Left cardiac atrium (tissue), 4 donors: Measurements from ENCODE around the gene PTRHD1. TPM values are rescaled to one million over a fixed set of nuclear protein-coding genes. Genes with fewer than 3 reads are reported as not detected.
"Not testable (repeated sequence)": the region's sequence is repeated elsewhere in the genome, so short reads cannot be mapped to it uniquely, and the experiment has no call there.

Experiments used
- ATAC-seq, 2 donors: fragments of 200-7000 bp; cut with Tn5 transposase; one replicate each; pipeline ENCODE4 v1.9.1; 2020; ENCODE audit warnings: mild to moderate bottlenecking in 2 of 2, moderate library complexity in 2 of 2
- DNase-seq: peaks from one replicate; pipeline ENCODE4 v3.0.0-alpha.2; 2020
- intact Hi-C, 2 donors: fragments of 100-400 bp; cut with DNase I; formaldehyde crosslinking; loops; one replicate each; pipeline versions ENCODE4 v1.14.1 to v1.15.1; 2022 to 2023
- total RNA-seq, 2 donors: library from RNA; stranded (reverse); fragmentation: NEBNext Ultra II Directional; extraction: Animal tissue kit (Norgen Biotek cat#: 25700); gene quantifications; one replicate each; pipeline ENCODE4 v1.2.1, GENCODE V29; 2021
- donor health status: DM: no; HTN: yes; CAD: no.
- donor health status: DM: no; HTN: yes; CAD: no; lungs with severe emphysema.
- donor health status: DM: yes; HTN: yes; CAD: no.
- donor health status: Dilated cardiomyopathy.

The PTRHD1 gene
- total RNA-seq, 2 donors from 2014 or later: 19.8 to 24.3 TPM

DNA sequence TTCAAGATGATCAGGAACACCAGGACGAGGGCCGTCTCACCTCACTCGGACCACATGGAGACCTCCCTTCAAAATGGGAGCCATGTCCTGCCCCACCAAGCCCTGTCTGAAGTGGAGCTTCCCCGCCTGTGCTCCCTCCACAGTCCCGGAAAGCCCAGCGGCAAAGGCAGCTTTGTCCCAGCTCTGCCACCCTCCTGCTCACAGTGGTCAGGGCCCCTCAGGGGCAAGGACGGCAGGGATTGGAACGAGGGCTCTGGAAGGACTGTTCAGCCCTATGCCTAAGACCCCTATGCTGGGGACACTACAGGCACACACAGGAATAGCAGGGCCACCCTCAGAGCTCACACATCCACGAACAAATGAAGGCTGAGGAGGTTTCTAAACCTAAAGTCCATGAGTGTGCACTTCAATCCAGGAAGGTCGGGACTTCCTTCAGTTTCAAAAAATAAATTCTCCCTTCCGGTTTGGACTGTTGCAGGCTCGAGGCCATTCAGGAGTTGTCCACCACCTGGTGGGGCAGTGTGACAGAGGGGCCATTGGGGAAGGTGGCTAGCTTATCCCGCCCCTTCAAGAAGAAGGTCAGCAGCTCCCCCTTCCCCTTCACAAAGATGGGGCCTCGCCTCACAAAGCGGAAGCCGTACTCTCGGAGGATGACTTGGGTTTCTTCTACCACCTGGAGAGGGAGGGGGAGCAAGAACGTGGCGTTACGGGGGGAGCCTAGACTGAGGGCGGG is 26.4 kb upstream of the PTRHD1 start:
- DNase-seq: no peak
- intact Hi-C loops: no loop called here

DNA sequence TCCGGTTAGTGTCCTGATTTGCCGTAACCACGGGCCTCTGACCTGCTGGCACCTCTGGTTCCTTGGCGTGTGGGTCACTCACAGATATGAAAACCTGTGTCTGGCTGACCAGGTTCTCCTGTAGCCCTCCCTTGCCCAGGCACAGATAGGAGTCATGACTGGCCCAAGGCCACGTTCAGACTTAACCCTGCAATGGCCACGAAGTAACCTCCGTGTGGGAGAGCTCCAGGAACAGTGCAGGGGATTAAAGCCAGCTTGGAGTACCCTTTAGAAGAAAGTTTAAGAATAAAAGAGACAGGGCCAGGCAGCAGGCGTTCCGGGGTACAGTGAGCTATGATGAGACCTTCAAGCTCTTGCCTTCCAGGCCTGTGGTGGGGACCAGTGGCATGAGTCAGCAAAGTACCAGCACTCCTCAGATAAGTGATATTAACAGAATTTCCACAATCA is 25.6 kb upstream of the PTRHD1 start:
- intact Hi-C loops: no loop called here
- ATAC-seq (peak in 1 of 2 donors; percentile 28), DNase-seq (no peak)

More for the DNA sequence above, 26.4 kb upstream of the PTRHD1 start:
- ATAC-seq: no peak

DNA sequence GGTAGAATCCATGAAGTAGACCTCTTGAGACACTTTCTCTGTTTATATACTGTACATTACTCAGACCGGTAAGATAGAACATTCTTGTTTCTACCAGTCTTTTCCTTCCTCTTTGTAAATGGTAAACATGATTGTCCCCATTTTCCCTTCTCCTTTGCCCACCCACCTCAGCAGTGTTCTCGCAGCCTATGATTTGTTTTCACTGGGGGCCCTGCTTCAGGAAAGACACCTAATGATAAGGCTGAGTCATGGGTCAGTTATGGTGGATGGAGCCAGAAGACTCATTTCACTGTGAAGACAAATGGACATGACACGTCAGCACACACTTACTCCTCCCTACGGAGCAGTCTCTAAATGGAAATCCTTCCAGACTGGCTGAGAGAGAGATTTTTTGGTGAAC is 23.7 kb upstream of the PTRHD1 start:
- DNase-seq (no peak), ATAC-seq (peak in 1 of 2 donors; percentile 81)
- intact Hi-C loops: no loop called here

DNA sequence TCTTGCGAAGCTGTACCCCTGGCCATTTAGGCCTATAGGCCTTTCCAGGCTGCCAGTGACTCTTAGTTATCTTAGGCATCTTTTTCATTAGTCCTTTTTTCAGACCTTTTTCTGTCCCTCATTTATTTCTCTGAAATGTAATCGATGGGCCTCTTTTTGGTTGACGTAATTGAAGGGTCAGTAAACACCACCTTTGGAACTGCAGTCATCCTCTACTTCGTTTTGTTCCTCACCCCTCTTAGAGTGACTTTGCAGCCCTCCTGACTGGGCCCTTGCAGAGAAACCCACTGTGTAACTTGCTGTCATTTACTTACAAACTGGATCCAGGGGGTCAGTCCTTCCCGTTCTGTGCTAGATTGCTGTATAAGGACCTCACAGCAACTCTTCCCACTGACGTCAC is 23.2 kb upstream of the PTRHD1 start:
- ATAC-seq (no peak), DNase-seq (no peak)
- intact Hi-C loops: no loop called here

DNA sequence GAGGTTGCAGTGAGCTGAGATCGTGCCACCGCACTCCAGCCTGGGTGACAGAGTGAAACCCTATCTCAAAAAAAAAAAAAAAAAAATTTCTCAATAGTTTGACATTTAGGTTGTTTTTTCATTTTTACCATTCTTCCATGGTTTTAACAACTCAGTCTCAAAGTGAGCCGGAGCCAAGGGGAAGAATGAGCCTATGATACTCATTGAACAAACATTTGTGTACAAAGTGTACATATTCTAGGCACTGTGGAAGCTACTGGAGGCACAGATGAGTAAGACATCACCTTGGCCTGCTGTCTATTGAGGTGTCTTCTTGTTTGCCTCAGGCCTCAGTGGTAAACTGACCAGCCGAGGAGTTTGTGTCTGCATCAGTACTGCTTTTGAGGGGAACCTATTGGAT is 22.0 kb upstream of the PTRHD1 start:
- no peak for ATAC-seq
- intact Hi-C loops: no loop called here
- DNase-seq: no peak

DNA sequence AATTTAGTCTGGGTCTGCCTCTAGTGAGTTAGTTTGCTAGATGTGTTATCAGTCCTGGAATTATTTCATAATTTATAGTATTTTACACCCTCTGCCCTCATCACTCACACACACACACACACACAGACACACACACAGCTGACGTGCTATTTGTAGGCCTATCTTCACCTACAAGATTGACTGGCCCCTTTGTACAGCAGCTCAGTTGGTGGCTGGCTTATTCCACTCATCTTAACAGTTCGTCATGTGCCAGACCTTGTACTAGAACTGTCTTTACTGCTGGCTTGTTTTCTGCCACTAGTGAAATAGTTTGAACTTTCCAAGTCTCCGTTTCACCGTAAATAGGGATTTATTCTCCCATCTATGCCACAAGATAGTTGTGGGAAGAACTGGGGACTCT is 21.3 kb upstream of the PTRHD1 start:
- intact Hi-C loops: no loop called here
- ATAC-seq: no peak
- DNase-seq: no peak

DNA sequence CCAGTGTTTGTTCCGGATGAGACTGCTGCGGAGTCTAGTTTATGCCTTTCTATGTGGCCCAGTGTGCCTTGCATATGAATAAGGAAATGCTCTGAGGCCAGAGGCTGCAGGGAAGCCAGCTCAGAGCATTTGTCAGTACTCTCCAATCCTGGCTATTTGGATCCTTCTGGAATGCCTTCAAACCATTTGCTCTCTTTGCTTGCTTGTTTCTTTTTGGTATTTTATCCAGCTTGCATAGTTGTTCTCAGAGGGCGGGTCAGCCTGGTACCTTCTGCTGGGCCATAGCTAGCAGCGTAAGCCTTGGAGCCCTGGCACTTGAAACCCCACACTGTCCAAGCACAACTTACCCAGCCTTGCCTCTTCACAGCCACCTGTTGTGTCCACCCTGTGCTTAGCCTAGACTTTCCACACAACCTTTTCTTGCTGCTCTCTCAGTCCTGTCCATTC is 20.5 kb upstream of the PTRHD1 start:
- intact Hi-C loops: no loop called here
- ATAC-seq (no peak), DNase-seq (no peak)

DNA sequence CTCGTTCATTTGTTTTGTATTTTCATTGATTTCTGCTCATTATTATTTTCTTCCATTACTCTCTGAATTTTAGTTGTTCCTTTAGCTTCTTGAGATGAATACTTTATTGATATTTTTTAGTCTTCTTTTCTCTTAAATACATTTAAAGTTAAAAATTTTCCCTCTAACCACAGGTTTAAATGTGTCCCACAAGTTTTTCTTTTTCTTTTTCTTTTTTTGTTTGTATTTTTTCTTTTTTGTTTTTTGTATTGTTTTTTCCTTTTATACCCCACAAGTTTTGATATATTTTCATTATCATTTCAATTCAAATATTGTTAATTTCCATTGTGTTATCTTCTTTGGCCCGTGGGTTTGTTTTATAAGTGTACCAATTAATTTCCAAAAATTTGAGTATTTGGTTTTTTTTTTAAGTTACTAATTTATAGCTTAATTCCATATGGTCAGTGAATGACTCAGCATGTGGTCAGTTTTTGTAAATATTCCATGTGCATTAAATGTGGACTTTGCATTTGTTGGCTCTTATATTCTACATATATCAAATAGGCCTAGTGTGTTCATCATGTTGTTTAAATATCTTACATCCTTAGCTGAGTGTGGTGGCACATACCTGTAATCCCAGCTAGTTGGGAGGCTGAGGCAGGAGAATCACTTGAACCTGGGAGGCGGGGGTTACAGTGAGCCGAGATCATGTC is 16.3 kb upstream of the PTRHD1 start:
- ATAC-seq (no peak), DNase-seq (no peak)
- intact Hi-C loops: no loop called here

DNA sequence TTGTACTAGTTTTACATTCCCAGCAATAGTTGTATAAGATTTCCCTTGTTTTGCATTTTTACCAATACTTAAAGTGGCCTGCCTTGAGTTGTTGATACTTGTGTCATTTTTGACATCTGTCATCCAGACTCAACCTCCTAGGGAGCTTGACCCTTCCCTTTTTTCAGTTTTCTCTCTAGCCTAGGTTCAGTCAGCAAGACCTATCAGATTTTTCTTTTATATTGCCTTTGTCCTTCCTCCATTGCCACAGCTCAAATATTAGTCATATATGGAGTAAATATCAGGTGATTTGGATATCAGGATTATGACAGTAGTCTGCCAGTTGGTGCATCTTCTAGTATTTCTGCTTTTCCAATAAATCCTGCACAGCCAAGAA is 13.5 kb upstream of the PTRHD1 start:
- ATAC-seq: no peak
- intact Hi-C loops: no loop called here

DNA sequence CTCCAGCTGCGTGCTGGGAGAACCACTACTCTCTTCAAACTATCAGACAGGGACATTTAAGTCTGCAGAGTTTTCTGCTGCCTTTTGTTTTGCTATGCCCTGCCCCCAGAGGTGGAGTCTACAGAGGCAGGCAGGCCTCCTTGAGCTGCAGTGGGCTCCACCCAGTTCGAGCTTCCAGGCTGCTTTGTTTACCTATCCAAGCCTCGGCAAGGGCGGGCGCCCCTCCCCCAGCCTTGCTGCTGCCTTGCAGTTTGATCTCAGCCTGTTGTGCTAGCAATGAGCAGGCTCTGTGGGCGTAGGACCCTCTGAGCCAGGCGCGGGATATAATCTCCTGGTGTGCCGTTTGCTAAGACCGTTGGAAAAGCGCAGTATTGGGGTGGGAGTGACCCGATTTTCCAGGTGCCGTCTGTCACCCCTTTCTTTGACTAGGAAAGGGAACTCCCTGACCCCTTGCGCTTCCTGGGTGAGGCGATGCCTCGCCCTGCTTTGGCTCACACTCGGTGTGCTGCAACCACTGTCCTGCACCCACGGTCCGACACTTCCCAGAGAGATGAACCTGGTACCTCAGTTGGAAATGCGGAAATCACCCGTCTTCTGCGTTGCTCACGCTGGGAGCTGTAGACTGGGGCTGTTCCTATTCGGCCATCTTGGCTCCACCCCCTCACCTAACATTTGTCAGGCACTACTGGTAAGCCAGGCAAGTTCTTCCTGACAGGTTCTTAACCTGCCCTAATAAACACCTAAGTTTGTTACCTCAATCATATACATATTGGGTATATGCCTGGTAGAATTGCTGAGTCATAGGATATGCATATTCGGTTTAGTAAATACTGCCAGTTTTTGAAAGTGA is 12.8 kb upstream of the PTRHD1 start:
- DNase-seq, intact Hi-C loops, ATAC-seq: not testable (repeated sequence)

More for the DNA sequence above, 13.5 kb upstream of the PTRHD1 start:
- DNase-seq: no peak

DNA sequence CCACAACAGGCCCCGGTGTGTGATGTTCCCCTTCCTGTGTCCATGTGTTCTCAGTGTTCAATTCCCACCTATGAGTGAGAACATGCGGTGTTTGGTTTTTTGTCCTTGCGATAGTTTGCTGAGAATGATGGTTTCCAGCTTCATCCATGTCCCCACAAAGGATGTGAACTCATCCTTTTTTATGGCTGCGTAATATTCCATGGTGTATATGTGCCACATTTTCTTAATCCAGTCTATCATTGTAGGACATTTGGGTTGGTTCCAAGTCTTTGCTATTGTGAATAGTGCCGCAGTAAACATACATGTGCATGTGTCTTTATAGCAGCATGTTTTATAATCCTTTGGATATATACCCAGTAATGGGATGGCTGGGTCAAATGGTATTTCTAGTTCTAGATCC is 7.3 kb upstream of the PTRHD1 start:
- ATAC-seq, DNase-seq, intact Hi-C loops: not testable (repeated sequence)

DNA sequence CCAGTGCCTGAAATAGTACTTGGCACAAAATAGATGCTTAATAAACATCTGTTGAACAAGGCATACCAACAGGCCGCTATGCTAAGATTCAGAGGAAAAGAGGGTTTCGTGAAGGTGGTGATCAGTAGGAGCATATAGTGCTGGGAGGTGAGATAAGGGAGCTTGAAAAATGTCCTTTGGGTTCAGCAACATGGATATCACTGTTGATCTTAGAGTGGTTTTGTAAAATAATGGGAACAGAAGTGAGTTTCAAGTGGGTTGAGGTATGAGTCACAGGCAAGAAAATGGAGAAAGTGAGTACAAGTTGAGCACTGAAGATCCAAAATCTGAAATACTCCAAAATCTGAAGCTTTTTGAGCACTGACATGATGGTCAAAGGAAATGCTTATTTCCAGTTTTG is 4.5 kb upstream of the PTRHD1 start:
- ATAC-seq (no peak), DNase-seq (no peak)
- intact Hi-C loops: loop anchor here in 1 of 2 donors (10.0 kb wide), 1 partner anchor 303 kb away; the partner anchor contains the start of gene NCOA1

DNA sequence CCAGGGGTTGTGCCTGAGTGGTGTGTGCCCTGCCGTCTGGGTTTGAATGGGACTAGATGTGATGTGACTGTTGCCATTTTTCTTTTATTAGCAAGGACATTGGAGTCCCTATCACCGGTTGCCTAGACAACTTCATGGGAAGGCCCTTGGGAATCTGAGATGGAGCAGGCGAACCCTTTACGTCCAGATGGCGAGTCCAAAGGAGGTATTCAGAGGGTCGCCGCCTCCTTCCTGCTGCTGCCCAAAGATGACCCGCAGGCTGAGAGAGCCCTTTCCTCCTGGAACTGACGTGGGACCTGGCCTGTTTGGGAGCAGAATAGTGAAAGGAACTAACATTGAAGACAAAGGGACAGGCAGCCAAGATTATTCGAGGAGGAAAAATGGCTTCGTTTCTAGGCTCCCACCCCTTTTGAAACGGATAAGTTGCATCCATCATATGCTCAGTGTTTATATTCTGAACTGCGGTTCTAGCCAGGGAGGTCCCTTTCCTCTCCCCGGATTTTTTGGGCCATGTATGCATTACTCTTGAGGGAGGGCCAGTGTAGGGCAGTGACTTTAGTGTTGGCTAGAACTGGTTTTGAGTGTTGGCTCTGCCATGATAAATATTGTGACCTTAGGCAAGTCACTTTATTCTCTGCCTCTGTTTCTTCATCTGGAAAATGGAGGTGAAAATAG is 707 bp upstream of the PTRHD1 start:
- DNase-seq (no peak), ATAC-seq (no peak)
- intact Hi-C loops: loop anchor here in 1 of 2 donors (10.0 kb wide), 1 partner anchor 299 kb away; the partner anchor contains the start of gene NCOA1

DNA sequence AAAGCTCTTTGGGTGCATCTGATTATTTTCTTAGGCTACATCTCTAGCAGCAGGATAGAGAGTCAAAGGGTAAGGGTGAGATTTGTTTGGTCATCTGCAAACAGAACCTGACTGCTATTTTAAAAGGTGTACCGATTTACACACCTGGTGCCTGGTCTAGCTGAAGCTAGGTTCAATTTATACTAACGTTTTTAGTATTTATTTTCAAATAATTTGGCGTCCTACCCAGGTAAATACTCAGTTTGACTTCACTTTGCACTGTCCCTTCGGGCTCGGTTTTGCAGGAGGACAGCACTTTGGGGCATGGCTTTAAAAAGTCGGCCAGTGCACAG is 683 bp downstream of the PTRHD1 start:
- ATAC-seq (no peak), DNase-seq (no peak)
- intact Hi-C loops: loop anchor here in 1 of 2 donors (10.0 kb wide), 1 partner anchor 298 kb away; the partner anchor contains the start of gene NCOA1

DNA sequence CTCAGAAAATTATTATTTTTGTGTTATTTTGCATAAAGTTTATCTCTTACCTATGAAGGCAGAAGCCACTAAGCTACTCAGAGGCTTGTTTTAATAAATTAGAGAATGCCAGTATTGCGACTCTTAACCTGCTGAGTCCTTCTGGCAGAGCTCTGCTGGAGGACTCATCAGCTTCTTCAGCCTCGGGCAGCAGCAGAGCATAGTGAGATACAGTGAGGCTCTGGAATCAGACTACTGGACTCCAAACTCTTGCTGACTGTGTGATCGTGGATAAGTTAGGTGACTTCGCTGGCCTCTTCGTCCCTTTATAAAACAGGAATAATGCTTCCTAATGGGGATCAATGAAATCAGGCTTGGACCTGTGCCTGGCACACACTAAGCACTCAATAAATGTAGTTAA is 1.7 kb downstream of the PTRHD1 start:
- ATAC-seq: no peak
- no peak for DNase-seq
- intact Hi-C loops: loop anchor here in 1 of 2 donors (10.0 kb wide), 1 partner anchor 297 kb away; the partner anchor contains the start of gene NCOA1

DNA sequence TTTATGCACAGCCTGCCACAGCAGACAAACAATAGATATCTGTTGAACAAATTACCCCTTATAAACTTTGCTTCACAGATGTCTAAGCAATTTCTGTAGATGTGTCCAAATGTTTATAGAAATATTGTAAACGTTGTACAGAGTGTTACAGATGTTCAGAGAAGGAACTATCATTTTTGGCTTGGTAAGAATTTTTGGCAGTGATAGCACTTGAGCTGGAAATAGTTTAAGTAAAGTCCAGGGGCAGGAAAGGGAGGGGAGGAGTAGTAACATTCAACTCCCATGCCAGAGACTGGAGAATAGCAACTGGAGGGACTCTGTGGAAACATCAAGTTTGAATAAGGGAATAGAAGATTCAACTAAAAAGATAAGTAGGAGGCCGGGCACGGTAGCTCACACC is 4.4 kb downstream of the PTRHD1 start:
- intact Hi-C loops: no loop called here
- ATAC-seq: no peak

DNA sequence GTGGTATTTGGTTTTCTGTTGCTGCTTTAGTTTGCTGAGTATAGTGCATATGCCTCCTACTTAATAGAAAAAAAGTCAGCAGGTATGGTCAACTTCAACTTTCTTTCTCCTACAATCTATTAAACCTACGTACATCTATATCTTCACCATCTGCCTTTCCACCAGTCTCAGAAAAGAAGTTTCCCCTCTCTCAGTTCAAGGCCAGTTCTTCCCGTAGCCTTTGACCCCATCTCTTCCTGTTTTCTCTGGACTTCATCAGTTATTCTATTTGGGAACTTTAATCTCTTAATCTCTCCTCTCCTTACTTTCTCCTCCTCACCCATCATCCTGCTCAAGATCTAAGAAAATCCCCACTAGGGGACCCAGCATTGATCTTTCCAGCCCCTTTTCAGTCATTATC is 5.7 kb downstream of the PTRHD1 start:
- no peak for DNase-seq
- ATAC-seq: no peak
- intact Hi-C loops: no loop called here

More for the DNA sequence above, 4.4 kb downstream of the PTRHD1 start:
- DNase-seq: no peak

DNA sequence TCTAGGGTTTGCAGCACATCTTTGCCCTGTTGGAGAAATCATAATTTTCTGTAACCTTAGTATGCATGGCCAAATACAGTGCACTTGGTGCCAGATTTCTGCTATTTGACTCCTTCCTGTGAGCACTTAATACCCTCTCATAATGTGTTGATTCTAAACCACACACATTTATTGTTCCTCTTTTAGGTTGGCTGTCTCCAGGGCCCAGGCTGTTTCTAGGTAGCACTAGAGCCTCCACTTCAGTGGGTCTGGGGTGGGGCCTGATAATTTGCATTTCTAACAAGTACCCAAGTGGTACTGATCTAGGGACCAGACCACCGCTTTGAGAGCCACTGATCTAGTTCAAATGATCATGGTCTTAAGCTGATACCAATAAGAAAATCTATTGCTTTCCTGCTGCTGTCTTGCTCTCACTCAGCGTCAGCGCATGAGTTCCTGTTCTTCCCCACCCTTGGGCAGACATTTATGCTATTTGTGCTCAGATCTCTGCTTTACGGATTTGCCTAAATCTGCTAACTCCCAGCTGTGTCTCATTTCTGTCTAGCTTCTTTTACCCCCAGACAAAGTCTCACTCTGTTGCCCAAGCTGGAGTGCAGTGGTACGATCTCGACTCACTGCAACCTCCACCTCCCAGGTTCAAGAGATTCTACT is 7.4 kb downstream of the PTRHD1 start:
- DNase-seq (no peak), ATAC-seq (peak in 1 of 2 donors; percentile 33)
- intact Hi-C loops: no loop called here

DNA sequence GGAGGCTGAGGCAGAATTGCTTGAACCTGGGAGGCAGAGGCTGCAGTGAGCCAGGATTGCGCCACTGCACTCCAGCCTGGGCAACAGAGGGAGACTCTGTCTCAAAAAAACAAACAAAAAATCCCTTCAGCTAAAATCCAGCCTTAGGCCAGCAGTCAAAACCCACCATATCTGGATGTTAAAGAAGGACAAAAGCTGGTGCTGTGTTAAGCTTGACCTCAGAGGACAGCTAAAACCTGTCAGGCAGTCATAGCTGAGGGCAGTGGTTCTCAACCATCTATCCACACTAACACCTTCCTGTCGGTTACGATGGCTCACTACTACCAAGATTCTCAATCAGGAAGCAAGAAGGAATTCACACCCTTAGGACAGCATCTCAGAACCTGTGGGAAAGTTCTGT is 9.6 kb downstream of the PTRHD1 start:
- no peak for ATAC-seq
- intact Hi-C loops: no loop called here
- DNase-seq: no peak
